IMR-90 (cell line): ENCODE results near the gene CRCP. TPM values are rescaled to one million over a fixed set of nuclear protein-coding genes. Genes with fewer than 3 reads are reported as not detected.

Experiments used
- ATAC-seq: fragments of 200-7000 bp; cut with Tn5 transposase; 2 replicates; pipeline ENCODE4 v1.9.1; 2020; ENCODE audit warnings: low read depth, mild to moderate bottlenecking, moderate library complexity
- BruUV-seq: library from RNA; stranded (reverse); fragments of 400-500 nt; replicated peaks from 2 replicates; lab custom pipeline; 2021; lab: Mats Ljungman, UMichigan
- CTCF ChIA-PET: fragments of 300-600 bp; formaldehyde crosslinking; extraction: SDS; loops from one replicate; lab custom pipeline; 2021; ENCODE audit warnings: antibody characterized with exemption; lab: Yijun Ruan, JAX
- POLR2A ChIA-PET: fragments of 300-600 bp; sonication (Branson Sonifier 250); formaldehyde crosslinking; loops from one replicate; lab custom pipeline; 2022; ENCODE audit warnings: antibody characterized with exemption; ENCODE audit not compliant: unreplicated experiment; lab: Charles Lee
- DNase-seq: peaks from one replicate; pipeline ENCODE4 v3.0.0; 2013
- H2AFZ ChIP-seq: replicated peaks from 2 replicates; pipeline ENCODE3; 2013; ENCODE audit warnings: low read length, mild to moderate bottlenecking; ENCODE audit not compliant: poor library complexity
- H2AK5ac ChIP-seq: 2 replicates; pipeline ENCODE4 v1.6.1; 2013; ENCODE audit warnings: low read depth, low read length, inconsistent platforms
- H2AK9ac ChIP-seq: replicated peaks from 2 replicates; pipeline ENCODE3; 2013; ENCODE audit warnings: mild to moderate bottlenecking, low read depth, low read length, moderate library complexity; ENCODE audit not compliant: poor library complexity
- H2BK120ac ChIP-seq: 2 replicates; pipeline ENCODE4 v1.6.1; 2013; ENCODE audit warnings: low read depth, low read length, inconsistent platforms
- H2BK15ac ChIP-seq: 3 replicates; pipeline ENCODE4 v1.6.1; 2013; ENCODE audit warnings: low read depth, low read length, inconsistent platforms
- H2BK20ac ChIP-seq: 2 replicates; pipeline ENCODE4 v1.6.1; 2013; ENCODE audit warnings: low read depth, mild to moderate bottlenecking, inconsistent platforms, low read length, moderate library complexity
- H2BK5ac ChIP-seq: 2 replicates; pipeline ENCODE4 v1.6.1; 2013; ENCODE audit warnings: mild to moderate bottlenecking, low read depth, low read length, inconsistent platforms; ENCODE audit not compliant: poor library complexity, severe bottlenecking
- H3K14ac ChIP-seq: replicated peaks from 2 replicates; pipeline ENCODE4 v1.6.1; 2013; ENCODE audit warnings: low read depth, low read length, inconsistent platforms
- H3K18ac ChIP-seq: 2 replicates; pipeline ENCODE4 v1.6.1; 2013; ENCODE audit warnings: low read depth, low read length, control low read depth
- H3K23ac ChIP-seq: 2 replicates; pipeline ENCODE4 v1.6.1; 2013; ENCODE audit warnings: low read depth, low read length, inconsistent platforms
- H3K27ac ChIP-seq: 2 replicates; pipeline ENCODE4 v1.5.1; 2013; ENCODE audit warnings: mild to moderate bottlenecking, control low read depth, low read length; ENCODE audit not compliant: insufficient read depth
- H3K27me3 ChIP-seq: 2 replicates; pipeline ENCODE4 v1.6.1; 2013; ENCODE audit warnings: low read length; ENCODE audit not compliant: control insufficient read depth, insufficient read depth
- H3K36me3 ChIP-seq: 2 replicates; pipeline ENCODE4 v1.6.1; 2013; ENCODE audit warnings: low read length, mixed read lengths; ENCODE audit not compliant: control insufficient read depth, insufficient read depth
- H3K4ac ChIP-seq: 2 replicates; pipeline ENCODE4 v1.6.1; 2013; ENCODE audit warnings: low read depth, low read length, inconsistent platforms
- H3K4me1 ChIP-seq: 2 replicates; pipeline ENCODE4 v1.6.1; 2013; ENCODE audit warnings: low read length, mixed read lengths; ENCODE audit not compliant: control insufficient read depth, insufficient read depth
- H3K4me2 ChIP-seq: 2 replicates; pipeline ENCODE4 v1.6.1; 2013; ENCODE audit warnings: low read depth, mild to moderate bottlenecking, control low read depth, low read length, moderate library complexity
- H3K4me3 ChIP-seq: 2 replicates; pipeline ENCODE4 v1.5.1; 2013; ENCODE audit warnings: low read depth, mild to moderate bottlenecking, control low read depth, low read length, moderate library complexity; ENCODE audit not compliant: insufficient read depth
- H3K56ac ChIP-seq: 2 replicates; pipeline ENCODE4 v1.6.1; 2013; ENCODE audit warnings: low read length, inconsistent platforms; ENCODE audit not compliant: insufficient read depth; ENCODE audit errors: extremely low read depth
- H3K79me1 ChIP-seq, 2 experiments: 2 replicates each; pipeline ENCODE4 v1.6.1; 2013; ENCODE audit warnings: low read length in 2 of 2, inconsistent platforms in 1 of 2, low read depth in 1 of 2
- H3K9ac ChIP-seq: 2 replicates; pipeline ENCODE4 v1.6.1; 2013; ENCODE audit warnings: low read depth, low read length, control low read depth
- H3K9me1 ChIP-seq: 2 replicates; pipeline ENCODE4 v1.6.1; 2013; ENCODE audit warnings: low read length, inconsistent platforms; ENCODE audit not compliant: insufficient read depth
- H3K9me3 ChIP-seq: 2 replicates; pipeline ENCODE4 v1.6.1; 2013; ENCODE audit warnings: low read length; ENCODE audit not compliant: control insufficient read depth, insufficient read depth
- H4K20me1 ChIP-seq: 2 replicates; pipeline ENCODE4 v1.6.1; 2013; ENCODE audit warnings: low read length, inconsistent platforms; ENCODE audit not compliant: insufficient read depth
- H4K5ac ChIP-seq: 2 replicates; pipeline ENCODE4 v1.6.1; 2013; ENCODE audit warnings: mild to moderate bottlenecking, low read depth, low read length, control low read depth
- H4K8ac ChIP-seq, 2 experiments: 2 replicates each; pipeline ENCODE4 v1.6.1; 2013; ENCODE audit warnings: low read depth in 2 of 2, low read length in 2 of 2, control low read depth in 1 of 2, inconsistent platforms in 1 of 2
- H4K91ac ChIP-seq: 2 replicates; pipeline ENCODE4 v1.6.1; 2013; ENCODE audit warnings: low read depth, low read length, inconsistent platforms; ENCODE audit not compliant: insufficient read depth
- BHLHE40 ChIP-seq: fragments of 150-350 bp; IDR thresholded peaks from 2 replicates; pipeline ENCODE4 v1.6.1; 2016; ENCODE audit warnings: mild to moderate bottlenecking, low read depth, low read length
- WGBS, 2 experiments: methylation state at CpG; one replicate each; pipeline versions ENCODE4 v1.1.5 to v1.1.7; 2013; ENCODE audit warnings: missing lambda C conversion rate in 2 of 2; ENCODE audit not compliant: insufficient read length in 1 of 2; ENCODE audit errors: extremely low coverage in 2 of 2; 5-methylcytosine and 5-hydroxymethylcytosine counted together
- dilution Hi-C: fragments of 300-500 bp; cut with HindIII; formaldehyde crosslinking; loops from one replicate; pipeline ENCODE4 v1.14.3; 2018; ENCODE audit warnings: low sequenced_read_pairs; ENCODE audit not compliant: unreplicated experiment
- in situ Hi-C: fragments of 300-500 bp; cut with MboI; formaldehyde crosslinking; loops from 3 replicates; pipeline ENCODE4 v1.14.3; 2019; ENCODE audit warnings: low sequenced_read_pairs, inconsistent platforms, mixed read lengths
- intact Hi-C: fragments of 100-400 bp; cut with micrococcal nuclease; formaldehyde crosslinking; loops from 2 replicates; pipeline ENCODE4 v1.10.0; 2022
- polyA plus RNA-seq, 3 experiments: library from polyadenylated mRNA; depleted of rRNA; stranded (reverse); fragments of >200 nt; gene quantifications; 2 replicates each; pipeline ENCODE4 v1.2.3, GENCODE V29; 2012; ENCODE audit warnings: low replicate concordance in 1 of 3
- total RNA-seq: library from RNA; depleted of rRNA; stranded (reverse); fragments of >200 nt; gene quantifications from 2 replicates; pipeline ENCODE4 v1.2.3, GENCODE V29; 2012; rRNA removed

The CRCP gene
- total and polyA plus RNA-seq, 2 of the 4 experiments (the other 2 are of a cell fraction): 22.9 to 37.5 TPM

DNA sequence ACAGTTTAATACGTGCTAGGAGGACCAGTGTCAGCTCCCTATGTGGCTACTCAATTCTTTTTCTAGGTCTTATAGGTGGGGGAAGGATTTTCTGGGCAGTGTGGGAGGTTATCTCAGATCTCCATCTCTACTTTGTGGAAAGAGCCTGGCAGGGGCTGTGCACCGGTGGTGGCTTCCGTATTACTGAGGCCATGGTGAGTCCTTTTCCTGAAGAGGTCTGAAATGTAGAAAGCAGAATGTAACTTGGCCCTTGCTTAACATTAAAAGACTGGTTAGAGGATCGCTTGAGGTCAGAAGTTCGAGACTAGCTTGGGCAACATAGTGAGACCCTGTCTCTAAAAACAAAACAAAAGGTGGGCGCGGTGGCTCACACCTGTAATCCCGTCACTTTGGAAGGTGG, 87.8 kb downstream of the CRCP start:
- no peaks in the 10 kb centered on the region for H3K9me3 ChIP-seq
- H3K79me1 ChIP-seq: peaks cover 9 to 18% of the 10 kb centered on the region in 2 experiments
- H3K23ac ChIP-seq: no peak overlapping the region
- peak overlapping the region; percentile 55 for H2AK9ac ChIP-seq
- no peak for TF ChIP-seq BHLHE40
- no peak overlapping the region for H3K27ac ChIP-seq
- no peak overlapping the region for H3K4me2 ChIP-seq
- 0 out of 2 replicates have a peak overlapping the region, but pooled peaks have one; percentile 34 for H2BK20ac ChIP-seq
- no peak overlapping the region for H3K4me3 ChIP-seq
- no peak for ATAC-seq
- H3K27me3 ChIP-seq: 0 out of 2 replicates have a peak, but pooled peaks cover 2% of the 10 kb centered on the region
- H4K20me1 ChIP-seq: peaks cover 9% of the 10 kb centered on the region; the same call in 1 of the 2 replicates
- no peak overlapping the region; the same call in 2 of the 3 replicates for H2BK15ac ChIP-seq
- peaks cover 5% of the 10 kb centered on the region for H3K9me1 ChIP-seq
- H3K56ac ChIP-seq: no peak overlapping the region
- dilution Hi-C loops (no loop called here), in situ Hi-C loops (no loop called here), intact Hi-C loops (loop anchor here (10.0 kb wide), 1 partner anchor 58 kb away; no protein-coding TSS in a partner anchor)
- H2AK5ac ChIP-seq: 0 out of 2 replicates have a peak overlapping the region, but pooled peaks have one; percentile 9
- BruUV-seq: no TSS peak
- 93% methylated on average over 5 of the region's 8 CpGs; no CpG with 5 or more reads in 1 of the 2 experiments for WGBS, 2 experiments
- no peaks in the 10 kb centered on the region for H3K36me3 ChIP-seq
- H2BK5ac ChIP-seq: no peak overlapping the region
- POLR2A ChIA-PET: no interaction called here
- H4K91ac ChIP-seq: no peak overlapping the region
- H3K14ac ChIP-seq: no peak overlapping the region
- peaks cover 8% of the 10 kb centered on the region for H3K4me1 ChIP-seq
- H4K5ac ChIP-seq: no peak overlapping the region
- no peak for DNase-seq
- CTCF ChIA-PET: no interaction called here
- H2AFZ ChIP-seq: no peak overlapping the region
- H4K8ac ChIP-seq: no peak overlapping the region
- H2BK120ac ChIP-seq: no peak overlapping the region
- H3K9ac ChIP-seq: no peak overlapping the region
- H3K18ac ChIP-seq: no peak overlapping the region
- H3K4ac ChIP-seq: no peak overlapping the region

Other genes starting within 250 kb of the CRCP start
- gene VKORC1L1, start 241.8 kb upstream of the CRCP start, total RNA-seq: 14.5 and 19.4 TPM in 2 replicates
- 12.0 and 12.5 TPM in 2 replicates for gene VKORC1L1, start 241.8 kb upstream of the CRCP start, polyA plus RNA-seq (2012; rRNA removed)
- 9.7 and 12.9 TPM in 2 replicates for gene GUSB, start 132.6 kb upstream of the CRCP start, total RNA-seq
- 47.7 and 55.0 TPM in 2 replicates for gene GUSB, start 132.6 kb upstream of the CRCP start, polyA plus RNA-seq (2012; rRNA removed)
- 42.8 and 50.0 TPM in 2 replicates for gene ASL, start 39.0 kb upstream of the CRCP start, total RNA-seq
- 49.0 and 49.7 TPM in 2 replicates for gene ASL, start 39.0 kb upstream of the CRCP start, polyA plus RNA-seq (2012; rRNA removed)
- gene TPST1, start 90.5 kb downstream of the CRCP start, total RNA-seq: 49.7 and 58.6 TPM in 2 replicates
- 35.2 and 37.7 TPM in 2 replicates for gene TPST1, start 90.5 kb downstream of the CRCP start, polyA plus RNA-seq (2012; rRNA removed)